Body of pancreas (tissue), 4 donors: ENCODE results near the gene C10orf95.

Source experiments
- CTCF ChIP-seq, 7 experiments: fragments of 450-650 bp in 4 of 7; fragments of 200-600 bp in 3 of 7; sonication (generic) in 3 of 7; IDR thresholded peaks; one replicate each; pipeline ENCODE4 v1.5.1; 2016 to 2019; ENCODE audit warnings: antibody characterized with exemption in 7 of 7
- POLR2A ChIP-seq, 3 donors: fragments of 450-650 bp; IDR thresholded peaks; one replicate each; pipeline ENCODE4 v1.6.1; 2016; ENCODE audit warnings: antibody characterized with exemption in 3 of 3, mild to moderate bottlenecking in 2 of 3

GRCh38 chr10:102420714-102421506 lies 30.4 kb downstream of the C10orf95 start, which contains the start of gene FBXL15:
- TF ChIP-seq POLR2A (IDR thresholded peaks at IDR 0.05) = peak; percentile 53 to 78 (median 74)
- peak in 1 of 7 experiments; percentile 23 for TF ChIP-seq CTCF (IDR thresholded peaks at IDR 0.05)
